ENCODE measurements around the gene ISLR.

ISLR gene

GRCh38 chr15:74174219-74174957, 878 bp downstream of the ISLR start:
- no peak for DNase-seq

- no peak for DNase-seq
Measured at GRCh38 chr15:74174958-74175253, 1.4 kb downstream of the ISLR start.

GRCh38 chr15:74175271-74176191, 2.0 kb downstream of the ISLR start:
- no peak for DNase-seq

GRCh38 chr15:74176262-74177214, 3.0 kb downstream of the ISLR start:
- DNase-seq, result no peak

- no peak for DNase-seq
Measured at GRCh38 chr15:74178326-74179100, 5.0 kb downstream of the ISLR start.

GRCh38 chr15:74179101-74179841, 5.8 kb downstream of the ISLR start:
- DNase-seq, result no peak

GRCh38 chr15:74179983-74180880, 6.7 kb downstream of the ISLR start:
- DNase-seq, result no peak

- no peak for DNase-seq
Measured at GRCh38 chr15:74180881-74181602, 7.5 kb downstream of the ISLR start.

GRCh38 chr15:74182131-74182530, 8.6 kb downstream of the ISLR start:
- DNase-seq, result no peak

GRCh38 chr15:74184582-74185091, 11.1 kb downstream of the ISLR start:
- DNase-seq, result no peak

GRCh38 chr15:74185710-74186348, 12.3 kb downstream of the ISLR start:
- DNase-seq, result no peak

GRCh38 chr15:74188216-74188615, 14.7 kb downstream of the ISLR start:
- no peak for DNase-seq

GRCh38 chr15:74191798-74192197, 18.3 kb downstream of the ISLR start:
- DNase-seq, result no peak

GRCh38 chr15:74192751-74193150, 19.2 kb downstream of the ISLR start:
- no peak for DNase-seq

- DNase-seq, result no peak
Measured at GRCh38 chr15:74193299-74193718, 19.8 kb downstream of the ISLR start.

- DNase-seq, result no peak
Measured at GRCh38 chr15:74193905-74194304, 20.4 kb downstream of the ISLR start.

GRCh38 chr15:74194572-74195559, 21.4 kb downstream of the ISLR start:
- DNase-seq, result no peak

- DNase-seq, result peak; percentile 5
Measured at GRCh38 chr15:74196175-74196574, 22.7 kb downstream of the ISLR start.
